Amygdala (tissue), 56 donors: ENCODE measurements around the gene MCRIP1.

Experiments used
- DNase-seq, 56 donors: peaks; one replicate each; lab custom pipeline; 2025; lab: John Stamatoyannopoulos, UW

The MCRIP1 gene

GRCh38 chr17:81863123-81863675, 30.1 kb upstream of the MCRIP1 start:
- DNase-seq, result no peak

- DNase-seq, result peak; percentile 97 to 100 (median 99)
These were observed 27.9 kb upstream of the MCRIP1 start for GRCh38 chr17:81860756-81861568.

- peak in 2 of 56 donors; percentile 100 for DNase-seq
These were observed 27.0 kb upstream of the MCRIP1 start, which contains the start of gene P4HB for GRCh38 chr17:81859906-81860755. TSS of gene P4HB (minus strand) at chr17:81860535. CDS start at chr17:81860471, 64 bp downstream.

GRCh38 chr17:81858967-81859905, 26.1 kb upstream of the MCRIP1 start:
- no peak for DNase-seq

GRCh38 chr17:81858170-81858966, 25.3 kb upstream of the MCRIP1 start:
- DNase-seq, result no peak

- no peak for DNase-seq
These were observed 22.1 kb upstream of the MCRIP1 start for GRCh38 chr17:81854974-81855774.

GRCh38 chr17:81852237-81852636, 19.1 kb upstream of the MCRIP1 start:
- no peak for DNase-seq

- DNase-seq, result no peak
These were observed 18.3 kb upstream of the MCRIP1 start for GRCh38 chr17:81851423-81851822.

- no peak for DNase-seq
These were observed 16.4 kb upstream of the MCRIP1 start for GRCh38 chr17:81849457-81849856.

- no peak for DNase-seq
These were observed 13.9 kb upstream of the MCRIP1 start for GRCh38 chr17:81846743-81847689.

- DNase-seq, result no peak
These were observed 13.0 kb upstream of the MCRIP1 start for GRCh38 chr17:81845881-81846742.

- no peak for DNase-seq
These were observed 12.3 kb upstream of the MCRIP1 start for GRCh38 chr17:81845361-81845760.

GRCh38 chr17:81844887-81845286, 11.8 kb upstream of the MCRIP1 start:
- DNase-seq, result no peak

GRCh38 chr17:81844327-81844851, 11.3 kb upstream of the MCRIP1 start:
- DNase-seq, result no peak

- no peak for DNase-seq
These were observed 10.7 kb upstream of the MCRIP1 start for GRCh38 chr17:81843713-81844326.
